COLO668 (cell line): ENCODE measurements around the gene KAT2A.
A peak's percentile ranks its signal among the peaks of the same experiment; 100 is the strongest.

ENCODE experiments used
- DNase-seq: peaks from one replicate; lab custom pipeline; 2025; ENCODE audit not compliant: unreplicated experiment; lab: John Stamatoyannopoulos, UW

The KAT2A gene

DNA sequence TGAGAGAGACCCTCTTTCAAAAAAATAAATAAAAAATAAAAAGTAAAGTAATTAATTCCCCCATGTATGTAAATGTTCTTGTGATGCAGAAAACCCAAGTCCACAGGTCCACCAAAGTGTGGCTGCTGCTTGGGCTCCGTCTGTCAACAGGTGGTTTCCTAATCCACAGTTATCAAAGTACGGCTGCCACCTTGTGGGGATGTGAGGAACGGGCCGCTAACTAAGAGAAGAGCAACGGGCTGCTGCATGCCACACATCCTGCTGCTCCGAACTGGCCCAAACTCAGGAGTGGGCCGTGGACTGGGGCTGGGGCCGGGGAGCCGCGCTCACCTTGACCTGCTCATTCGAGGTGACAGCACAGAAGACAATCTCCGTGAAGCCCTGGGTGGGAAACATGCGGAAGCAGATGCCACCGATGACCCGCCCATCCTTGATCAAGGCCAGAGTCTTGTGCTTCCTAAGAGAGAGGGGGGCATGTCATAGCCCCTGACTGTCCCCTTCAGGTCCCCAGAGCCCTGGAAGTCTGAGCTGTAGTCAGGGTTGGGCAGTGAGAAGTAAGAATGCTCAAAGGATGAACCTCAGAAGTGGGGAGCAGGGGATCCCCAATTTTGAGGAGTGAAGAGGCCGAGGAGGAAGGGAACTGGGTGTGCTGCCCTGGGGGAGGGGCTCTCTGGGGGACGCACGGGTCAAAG lies 4.3 kb downstream of the KAT2A start:
- DNase-seq = peak; percentile 65

DNA sequence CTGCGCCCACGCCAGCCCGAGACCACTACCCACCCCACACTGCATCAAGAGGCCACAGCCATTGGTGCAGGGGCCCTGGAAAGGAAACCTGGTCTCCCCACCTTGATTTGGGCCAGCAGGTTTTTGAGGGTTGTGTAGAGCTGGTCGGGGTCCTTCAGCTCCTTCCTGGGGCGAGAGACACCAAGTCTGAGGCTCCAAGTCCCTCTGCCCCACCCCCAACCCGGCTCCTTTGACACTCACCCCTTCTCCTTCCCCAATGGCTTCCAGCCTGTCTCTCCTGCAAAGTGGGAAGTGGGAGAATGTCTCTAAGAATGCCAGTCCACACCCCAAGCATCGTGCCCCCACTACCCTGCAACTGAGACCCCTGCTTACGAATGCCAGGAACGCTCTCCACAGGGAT lies 7.0 kb downstream of the KAT2A start:
- DNase-seq = no peak

DNA sequence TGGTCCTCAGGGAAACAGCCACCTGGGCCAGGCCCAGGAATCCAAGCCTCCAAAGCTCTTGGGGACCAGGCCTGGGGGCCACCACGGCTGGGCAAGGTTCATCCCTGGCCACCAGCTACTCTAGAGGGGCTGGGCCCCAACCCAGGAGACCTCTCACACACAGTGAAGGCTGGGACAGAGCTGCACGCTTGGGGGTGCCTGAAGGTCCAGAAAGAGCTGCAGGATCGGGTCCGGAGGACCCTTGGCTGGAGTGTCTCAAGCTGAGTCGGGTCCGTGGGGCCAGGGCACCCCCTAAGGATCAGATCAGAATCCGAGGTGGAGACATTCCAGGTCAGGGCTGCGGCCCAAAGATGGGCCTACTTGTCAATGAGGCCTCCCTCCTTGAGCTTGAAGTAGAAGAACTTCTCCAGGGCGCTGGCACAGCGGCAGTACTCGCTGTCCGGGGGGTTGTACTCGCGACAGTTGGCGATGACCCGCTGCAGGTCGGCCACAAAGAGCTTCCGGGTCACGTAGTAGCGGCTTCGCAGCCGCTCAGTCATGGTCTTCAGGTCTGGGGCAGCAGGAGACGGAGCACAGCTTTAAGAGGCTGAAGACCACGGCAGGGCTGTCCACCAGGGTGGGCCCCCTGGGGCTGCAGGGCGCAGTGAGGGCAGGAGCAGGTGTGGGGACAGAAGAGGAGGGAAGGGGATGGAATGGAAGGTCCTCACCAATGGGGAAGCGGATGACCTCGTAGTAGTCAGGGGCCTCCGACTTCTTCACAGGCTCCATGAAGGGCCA lies 7.7 kb downstream of the KAT2A start:
- no peak for DNase-seq

DNA sequence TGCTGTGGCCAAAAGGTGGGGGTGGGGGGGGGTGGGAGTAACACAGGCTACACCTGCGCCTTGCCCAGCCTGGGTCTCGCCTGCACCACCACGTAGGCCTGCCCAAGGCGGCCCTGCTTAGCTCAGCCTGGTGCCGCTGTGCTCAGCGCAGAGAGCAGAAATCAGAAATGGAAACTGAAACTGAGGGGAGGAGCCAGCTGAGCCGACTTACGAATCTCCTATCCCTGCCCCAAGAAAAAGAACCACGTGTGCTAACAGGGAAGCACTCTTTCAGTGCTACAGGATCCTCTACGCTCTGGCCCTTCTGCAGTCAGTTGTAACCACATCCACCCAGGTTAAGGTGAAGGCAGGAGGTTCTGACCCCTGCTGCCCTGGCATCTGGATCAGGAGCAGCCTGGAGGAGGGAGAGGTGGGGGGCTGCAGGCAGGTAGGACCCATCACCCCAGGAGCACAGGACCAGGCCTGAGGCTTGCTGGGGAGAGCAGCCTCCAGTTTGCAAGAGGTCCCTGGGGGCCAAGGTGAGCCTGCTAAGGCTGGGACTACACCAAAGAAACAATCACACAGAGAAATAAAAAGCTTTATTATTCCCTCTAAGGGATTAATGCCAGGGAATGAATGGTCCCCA lies 8.5 kb downstream of the KAT2A start, which contains the start of gene DHX58:
DHX58 (minus strand) TSS at position 163 of the 625 bp plus-strand sequence. CDS start 822 bp downstream, outside the sequence.
- peak; percentile 10 for DNase-seq

DNA sequence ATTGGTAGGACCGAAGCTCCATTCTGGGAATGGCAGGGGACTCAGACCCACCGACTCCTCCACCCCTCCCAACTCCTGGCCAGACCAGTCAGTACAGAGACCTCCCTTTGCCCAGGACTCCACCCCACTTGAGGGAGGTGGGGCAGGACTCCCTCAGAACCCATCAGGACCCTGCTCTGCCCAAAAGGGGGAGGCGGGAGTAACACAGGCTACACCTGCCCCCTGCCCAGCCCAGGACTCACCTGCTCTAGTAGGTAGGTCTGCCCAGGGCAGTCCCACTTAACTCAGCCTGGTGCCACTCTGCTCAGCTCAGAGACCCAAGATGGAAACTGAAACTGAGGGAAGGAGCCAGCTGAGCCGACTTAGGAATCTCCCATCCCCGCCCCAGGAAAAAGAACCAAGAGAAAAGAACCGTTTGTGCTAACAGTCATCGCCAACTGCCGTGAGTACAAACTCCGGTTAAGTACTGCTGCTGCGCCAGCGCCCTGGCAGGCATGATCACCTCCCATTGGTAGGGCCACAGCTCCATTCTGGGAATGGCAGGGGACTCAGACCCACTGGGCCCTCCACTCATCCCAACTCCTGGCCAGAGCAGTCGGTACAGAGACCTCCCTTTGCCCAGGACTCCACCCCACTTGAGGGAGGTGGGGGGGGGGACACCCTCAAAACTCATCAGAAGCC lies 9.2 kb downstream of the KAT2A start:
- no peak for DNase-seq

DNA sequence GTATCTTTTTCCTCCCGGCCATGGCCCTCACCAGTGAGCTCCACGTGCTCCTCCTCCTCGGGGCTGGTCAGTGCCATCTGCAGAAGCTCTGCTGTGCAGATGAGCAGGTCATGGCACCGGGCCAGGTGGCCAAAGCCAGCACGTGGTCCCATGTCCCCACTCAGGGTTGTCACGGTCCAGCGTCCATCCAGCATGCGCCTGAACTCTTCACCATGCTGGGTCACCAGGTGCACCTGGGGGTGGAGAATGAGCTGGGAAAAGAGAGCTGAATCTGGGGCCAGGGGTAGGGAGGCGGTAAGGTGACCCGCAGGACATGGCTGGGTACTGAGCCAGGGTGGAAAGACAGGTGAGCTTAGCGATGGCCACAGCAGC lies 9.9 kb downstream of the KAT2A start:
- no peak for DNase-seq

DNA sequence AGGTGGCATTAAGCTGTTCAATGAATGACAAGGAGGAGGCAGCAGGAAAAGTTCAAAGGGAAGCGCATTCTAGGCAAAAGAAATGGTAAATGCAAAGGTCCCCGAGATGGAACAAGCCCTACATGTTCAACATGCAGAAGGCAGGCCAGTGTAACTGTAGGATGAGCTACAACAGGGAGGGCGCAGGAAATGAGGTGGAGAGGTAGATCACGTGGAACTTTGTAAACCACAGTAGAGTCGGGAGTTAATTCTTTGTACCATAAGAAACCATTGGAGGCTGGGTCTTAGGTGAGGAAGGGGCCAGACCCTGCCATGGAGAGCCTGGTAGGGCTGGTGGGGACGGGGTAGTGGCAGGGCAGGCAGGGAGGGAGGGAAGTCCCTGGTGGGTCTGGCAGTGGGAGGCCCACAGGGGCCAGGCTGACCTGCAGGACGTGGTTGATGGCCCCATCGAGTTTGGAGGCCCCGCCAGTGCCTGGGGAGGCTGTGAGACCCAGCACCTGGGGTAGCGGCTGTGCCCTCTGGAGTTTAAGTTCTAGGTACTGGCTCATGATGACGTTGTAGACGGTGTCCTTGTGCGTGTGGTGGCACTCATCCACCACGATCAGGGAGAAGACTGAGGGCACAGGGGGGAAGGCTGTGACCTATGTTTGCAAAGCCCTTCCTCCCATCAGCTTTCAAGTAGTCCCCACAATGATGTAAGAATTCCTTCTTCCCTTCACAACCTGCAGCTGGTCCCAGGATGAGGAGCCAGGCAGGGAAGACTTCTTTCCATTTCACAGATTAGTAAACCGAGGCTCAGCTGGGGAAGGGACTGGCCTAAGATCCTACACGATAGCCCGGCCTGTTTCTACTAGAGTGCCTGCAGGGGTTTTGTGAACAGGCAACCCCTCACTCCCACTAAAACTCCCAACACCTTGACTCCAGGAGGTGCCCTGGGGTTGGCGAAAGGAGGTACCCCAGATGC lies 10.6 kb downstream of the KAT2A start:
- no peak for DNase-seq

DNA sequence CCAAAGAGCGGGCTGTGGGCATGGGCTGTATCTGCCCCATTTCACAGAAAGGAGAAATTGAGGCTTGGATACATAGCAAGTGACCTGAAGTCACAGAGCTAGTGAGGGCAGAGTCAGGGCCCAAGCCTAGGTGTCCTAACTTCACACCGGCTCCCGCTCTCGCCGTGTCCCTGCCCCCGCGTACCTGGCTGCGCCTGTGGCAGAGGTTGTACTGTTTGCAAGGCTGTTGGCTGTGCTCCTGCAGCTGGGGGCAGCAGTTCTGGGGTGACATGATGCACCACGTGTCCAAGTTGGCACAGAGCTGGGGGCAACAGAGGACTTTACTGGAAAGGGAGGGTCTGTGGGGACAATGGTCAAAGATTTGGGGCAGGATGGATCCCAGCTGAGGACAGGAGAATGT lies 12.1 kb downstream of the KAT2A start:
- no peak for DNase-seq

DNA sequence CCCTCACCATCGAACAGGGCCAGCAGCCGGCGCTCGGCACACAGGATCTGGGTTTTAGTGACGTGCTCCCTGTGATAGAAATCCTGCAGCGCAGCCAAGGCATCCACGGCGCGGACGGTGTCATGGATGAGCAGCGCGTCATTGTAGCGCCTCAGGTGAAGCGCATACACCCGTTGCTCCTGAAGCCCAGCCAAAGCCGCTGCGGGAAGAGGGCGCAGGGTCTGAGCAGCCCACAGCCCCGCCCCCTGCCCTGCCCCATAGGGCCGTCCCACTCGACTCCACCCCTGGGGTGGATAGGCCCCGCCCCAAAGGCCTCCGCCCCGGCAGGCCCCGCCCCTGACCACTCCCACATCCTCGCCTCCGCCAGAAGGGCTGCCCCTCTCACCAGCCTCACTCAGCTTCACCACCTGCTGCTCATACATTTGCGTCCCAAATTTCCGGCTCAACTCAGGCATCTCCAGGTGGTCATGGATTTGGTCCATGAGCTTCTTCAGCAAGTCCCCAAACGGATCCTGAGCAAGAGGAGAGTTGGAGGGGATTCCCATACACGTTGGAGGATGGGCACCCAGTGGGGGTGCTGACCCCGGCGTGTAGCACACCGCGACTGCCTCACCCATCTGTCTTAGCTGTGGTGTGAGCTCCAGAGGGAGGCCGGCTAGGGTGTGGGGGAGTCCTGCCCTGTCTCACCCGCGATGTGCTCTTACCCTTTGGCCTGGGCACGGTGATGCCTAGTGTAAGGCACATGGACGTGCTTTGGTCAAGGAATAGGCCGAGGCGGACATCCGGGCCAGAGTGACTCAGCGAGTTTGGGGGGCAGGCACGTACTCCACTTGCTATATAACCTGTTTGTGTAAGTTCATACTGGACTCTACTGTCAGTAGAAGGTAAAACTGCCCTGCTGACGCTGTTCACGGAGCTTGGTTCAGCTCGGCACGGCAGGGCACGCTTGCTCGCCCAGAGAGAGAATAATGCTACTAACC lies 13.3 kb downstream of the KAT2A start:
- peak; percentile 78 for DNase-seq

DNA sequence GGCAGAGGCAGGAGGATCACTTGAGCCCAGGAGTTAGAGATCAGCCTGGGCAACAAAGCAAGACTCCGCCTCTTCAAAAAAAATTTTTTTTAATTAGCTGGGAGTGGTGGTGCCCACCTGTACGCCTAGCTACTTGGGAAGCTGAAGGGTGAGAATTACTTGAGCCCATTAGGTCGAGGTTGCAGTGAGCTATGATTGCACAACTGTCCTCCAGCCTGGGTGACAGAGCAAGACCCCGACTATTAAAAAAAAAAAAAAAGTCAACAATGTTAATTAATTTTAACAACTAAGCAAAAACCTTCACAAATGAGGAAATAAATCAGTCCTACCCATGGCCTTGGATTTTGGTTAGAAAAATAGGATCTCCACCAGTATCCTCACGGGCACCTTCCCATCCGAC lies 14.0 kb downstream of the KAT2A start:
- no peak for DNase-seq

DNA sequence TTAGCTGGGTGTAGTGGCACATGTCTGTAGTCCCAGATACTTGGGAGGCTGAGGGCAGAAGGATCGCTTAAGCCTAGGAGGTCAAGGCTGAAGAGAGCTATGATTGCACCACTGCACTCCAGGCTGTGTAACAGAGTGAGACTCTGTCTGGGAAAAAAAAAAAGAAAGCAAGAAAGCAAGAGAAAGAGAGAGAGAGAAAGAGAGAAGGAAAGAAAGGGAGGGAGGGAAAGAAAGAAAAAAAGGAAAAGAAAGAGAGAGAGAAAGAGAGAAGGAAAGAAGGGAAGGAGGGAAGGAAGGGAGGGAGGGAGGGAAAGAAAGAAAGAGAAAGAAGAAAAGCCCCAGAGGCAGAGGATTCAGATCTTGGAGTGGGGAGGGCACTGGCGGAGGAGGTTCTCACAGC lies 15.2 kb downstream of the KAT2A start:
- no peak for DNase-seq

DNA sequence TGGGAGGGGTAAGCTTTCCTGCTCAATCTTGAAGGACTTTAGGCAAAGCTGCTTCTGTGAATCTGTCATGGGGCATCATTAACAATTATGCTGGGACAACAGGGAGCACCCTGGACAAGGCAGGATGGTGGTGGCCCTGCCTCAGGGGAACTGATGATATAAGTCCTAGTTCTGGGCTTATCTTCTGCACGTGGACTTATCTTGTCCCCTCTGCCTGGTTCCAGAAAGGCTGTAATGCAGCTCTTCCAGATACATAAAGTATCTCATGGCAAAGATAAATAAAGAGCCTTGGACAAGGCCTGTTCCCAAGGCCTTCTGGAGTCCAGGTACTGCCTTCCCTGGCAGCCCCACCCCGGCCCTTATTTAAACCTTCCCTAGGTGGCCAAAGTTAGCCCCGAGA lies 16.9 kb downstream of the KAT2A start:
- no peak for DNase-seq

DNA sequence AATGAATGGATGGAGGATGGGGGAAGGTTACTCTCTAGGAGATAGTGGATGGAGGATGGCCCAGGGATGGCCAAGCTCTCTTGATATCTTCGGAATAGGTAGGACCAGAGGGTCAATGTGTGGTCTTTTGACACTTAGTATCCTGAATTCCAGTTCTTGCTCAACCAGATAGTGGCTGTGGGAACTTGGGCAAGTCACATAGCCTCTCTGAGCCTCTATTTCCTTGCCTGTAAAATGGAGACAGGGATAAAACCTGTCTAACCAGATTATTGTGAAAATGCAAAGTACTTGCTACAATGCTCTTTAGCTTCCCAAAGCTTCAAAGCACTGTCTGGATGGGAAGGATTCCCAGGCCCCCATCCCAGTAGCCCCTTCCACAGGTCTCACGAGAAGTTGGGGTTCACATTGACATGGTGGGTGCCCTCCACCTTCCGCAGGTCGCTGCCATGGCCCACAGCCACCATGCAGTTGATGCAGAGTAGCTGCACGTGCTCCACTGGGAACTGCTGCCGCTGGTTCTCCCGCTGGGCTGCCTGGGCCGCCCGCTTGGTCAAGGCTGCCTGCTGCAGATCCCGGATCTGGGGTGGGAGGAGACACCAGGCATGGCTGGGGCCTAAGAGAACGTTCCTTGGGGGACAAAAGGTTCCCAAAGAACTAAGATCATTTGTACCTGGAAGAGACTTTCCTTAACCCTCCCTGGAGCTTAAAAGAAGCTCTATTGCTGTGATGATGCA lies 17.8 kb downstream of the KAT2A start:
- DNase-seq = no peak

DNA sequence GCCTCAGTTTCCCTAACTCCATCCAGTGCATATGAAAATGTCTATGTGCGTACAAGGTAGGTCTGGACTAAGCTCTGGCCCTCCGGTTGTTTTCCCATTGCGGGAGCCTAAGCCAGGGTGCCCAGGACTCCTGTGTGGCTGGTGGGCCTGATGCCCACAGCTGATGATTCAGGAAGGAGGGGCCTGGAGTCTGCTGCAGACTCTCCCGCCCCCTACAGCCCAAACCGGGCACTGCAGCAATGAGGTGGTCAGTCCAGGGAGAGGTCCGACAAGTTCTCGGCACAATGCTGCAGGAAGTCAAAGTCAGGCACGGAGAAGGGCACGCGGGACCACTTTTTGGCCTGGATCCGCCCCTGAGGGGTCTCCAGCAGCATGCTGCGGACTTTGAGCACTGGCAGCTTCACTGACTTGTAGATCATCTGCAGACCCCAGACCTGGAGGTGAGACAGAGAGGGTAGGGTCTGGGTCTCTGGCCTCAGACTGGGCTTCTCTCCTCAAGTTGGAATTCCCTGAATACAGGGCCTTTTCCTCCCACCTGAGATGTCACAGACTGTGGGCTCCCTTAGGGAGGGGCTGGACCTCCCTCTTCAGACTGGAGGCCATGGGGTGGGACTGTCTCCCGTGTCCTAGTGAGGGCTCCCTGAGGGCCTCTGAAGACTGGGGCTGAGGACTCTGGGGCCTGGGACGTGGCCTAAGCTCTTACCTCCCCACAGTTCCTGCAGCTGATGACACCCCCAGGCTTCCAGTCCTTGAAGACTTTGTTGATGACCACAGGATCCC lies 19.5 kb downstream of the KAT2A start:
- peak; percentile 38 for DNase-seq

DNA sequence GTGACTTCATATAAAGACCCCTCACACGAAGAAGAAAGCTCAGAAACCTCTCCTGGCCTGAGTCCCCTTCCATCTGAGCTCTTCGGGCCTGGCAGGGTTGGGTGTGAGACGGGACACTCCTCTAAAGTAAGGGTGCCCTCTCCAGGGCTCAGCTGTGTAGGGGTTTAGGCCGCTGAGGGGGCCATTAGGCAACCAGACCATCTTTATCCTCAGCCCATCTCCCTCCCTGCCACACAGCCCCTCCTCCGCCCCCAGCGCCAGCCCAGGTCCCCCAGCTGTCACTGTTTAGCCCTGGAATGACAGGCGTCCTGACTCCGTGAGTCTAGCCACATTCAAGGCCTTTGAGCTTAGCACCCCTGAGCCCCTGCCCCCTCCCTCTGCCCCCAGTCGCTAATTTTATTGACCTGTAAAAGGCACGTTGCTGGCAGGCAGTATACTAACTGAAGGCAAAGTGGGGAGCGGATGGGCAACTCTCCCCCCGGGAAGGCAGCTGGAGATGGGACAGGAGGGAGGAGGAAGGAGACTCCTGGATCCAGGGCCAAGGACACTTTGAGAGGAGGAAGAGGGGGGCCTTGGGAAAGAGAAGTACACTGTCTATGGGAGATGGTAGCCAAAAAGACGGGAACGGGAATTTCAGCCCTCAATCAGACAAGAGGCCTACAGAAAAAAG lies 22.3 kb downstream of the KAT2A start:
- no peak for DNase-seq

DNA sequence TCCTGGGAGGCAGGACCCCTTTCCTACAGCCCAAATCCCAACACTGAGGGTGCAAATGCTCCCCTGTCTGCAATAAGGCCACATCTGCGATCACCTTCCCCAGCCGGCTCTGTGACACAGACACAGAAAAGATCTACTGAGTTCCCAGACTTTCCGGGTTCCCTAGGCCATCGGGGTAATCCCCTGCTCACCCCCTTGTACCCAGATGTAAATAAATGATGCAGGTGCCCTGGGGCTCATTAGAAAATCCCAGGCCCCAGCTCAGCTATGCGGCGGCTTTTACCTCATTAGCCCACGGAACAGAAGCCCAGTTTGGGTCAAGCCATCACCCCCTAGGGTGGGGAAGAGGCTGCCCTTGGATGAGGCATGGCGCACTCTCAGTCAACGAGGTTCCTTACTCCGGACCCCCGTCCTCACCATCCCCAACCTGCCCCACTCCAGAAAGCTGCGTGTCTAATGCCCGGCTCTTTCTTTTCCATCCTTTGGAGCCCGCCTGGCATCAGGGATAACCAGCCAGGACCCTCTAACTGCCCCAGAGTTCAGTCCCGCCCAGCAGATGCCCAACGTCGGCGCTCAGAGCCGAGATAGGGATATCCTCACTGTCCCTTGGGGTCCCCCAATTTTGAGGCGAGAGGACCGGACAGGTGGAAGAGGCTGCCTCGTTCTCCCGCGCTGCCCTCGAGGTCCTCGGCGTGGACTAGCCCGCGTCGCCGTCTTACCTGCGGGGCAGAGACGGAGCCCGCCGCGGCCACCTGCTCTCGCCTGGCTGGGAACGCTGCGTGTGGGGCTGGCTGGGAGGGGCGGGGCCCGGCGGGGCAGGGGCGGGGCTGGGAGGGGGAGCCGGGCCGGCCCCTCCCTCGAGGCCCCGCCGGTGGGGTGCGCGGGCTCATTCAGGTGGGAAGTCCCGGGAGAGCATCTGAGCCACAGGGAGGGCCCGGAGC lies 23.2 kb downstream of the KAT2A start, which contains the start of gene ZNF385C:
ZNF385C (minus strand) TSS at position 783 of the 941 bp plus-strand sequence. CDS start 35,417 bp downstream, outside the sequence.
- peak; percentile 26 for DNase-seq
